SK-N-SH (cell line): ENCODE results near the gene CNTNAP5. TPM values are rescaled to one million over a fixed set of nuclear protein-coding genes. Genes with fewer than 3 reads are reported as not detected.
A peak's percentile ranks its signal among the peaks of the same experiment; 100 is the strongest.

Experiments
- CTCF ChIA-PET: fragments of 300-600, 350-600 bp; formaldehyde crosslinking; extraction: SDS; loops from one replicate; lab custom pipeline; 2021; lab: Yijun Ruan, JAX
- POLR2A ChIA-PET: fragments of 350-600 bp; sonication (Branson Sonifier 250); formaldehyde crosslinking; extraction: SDS; loops from one replicate; lab custom pipeline; 2020; ENCODE audit warnings: antibody characterized with exemption, inconsistent platforms; lab: Yijun Ruan, JAX
- DNase-seq: peaks from one replicate; pipeline ENCODE4 v3.0.0; 2012
- H2AFZ ChIP-seq: fragments of 200-600 bp; sonication (generic); 2 replicates; pipeline ENCODE4 v1.8.1; 2016; ENCODE audit warnings: antibody characterized with exemption, mild to moderate bottlenecking, low read depth
- H3F3A ChIP-seq: fragments of 200-600 bp; sonication (generic); replicated peaks from 2 replicates; pipeline ENCODE3; 2016; ENCODE audit warnings: antibody characterized with exemption, mild to moderate bottlenecking; ENCODE audit not compliant: insufficient read depth
- H3K27ac ChIP-seq, 2 experiments: fragments of 200-500 bp in 1 of 2; fragments of 200-600 bp in 1 of 2; sonication (Bioruptor generic) in 1 of 2; sonication (generic), shearing (Covaris generic) in 1 of 2; 2 replicates each; pipeline versions ENCODE4 v1.5.1 to v1.6.1; 2014 to 2016; ENCODE audit warnings: low read depth in 2 of 2, inconsistent platforms in 1 of 2, low read length in 1 of 2, mild to moderate bottlenecking in 1 of 2, mixed read lengths in 1 of 2
- H3K27me3 ChIP-seq: fragments of 200-600 bp; sonication (generic), shearing (Covaris generic); 2 replicates; pipeline ENCODE4 v1.6.1; 2016; ENCODE audit warnings: mixed run types; ENCODE audit not compliant: insufficient read depth
- H3K36me3 ChIP-seq, 2 experiments: fragments of 200-500 bp in 1 of 2; fragments of 200-600 bp in 1 of 2; sonication (Bioruptor generic) in 1 of 2; sonication (generic) in 1 of 2; replicated peaks in 1 of 2; 2 replicates each; pipeline versions ENCODE3 to v1.5.1; 2014 to 2016; ENCODE audit warnings: low read length in 1 of 2, mild to moderate bottlenecking in 1 of 2; ENCODE audit not compliant: insufficient read depth in 2 of 2, control insufficient read depth in 1 of 2
- H3K4me1 ChIP-seq, 2 experiments: fragments of 200-500 bp in 1 of 2; fragments of 200-600 bp in 1 of 2; sonication (Bioruptor generic) in 1 of 2; sonication (generic), shearing (Covaris generic) in 1 of 2; 2 replicates each; pipeline versions ENCODE4 v1.5.1 to v1.6.1; 2014 to 2016; ENCODE audit warnings: low read depth in 1 of 2, low read length in 1 of 2, mixed run types in 1 of 2; ENCODE audit not compliant: insufficient read depth in 2 of 2, control insufficient read depth in 1 of 2
- H3K4me2 ChIP-seq: fragments of 200-600 bp; sonication (generic), shearing (Covaris generic); 2 replicates; pipeline ENCODE4 v1.6.1; 2017; ENCODE audit warnings: mixed run types
- H3K4me3 ChIP-seq, 2 experiments: fragments of 200-500 bp in 1 of 2; fragments of 200-600 bp in 1 of 2; sonication (Bioruptor generic) in 1 of 2; sonication (generic), shearing (Covaris generic) in 1 of 2; 2 replicates each; pipeline versions ENCODE4 v1.5.1 to v1.8.1; 2014 to 2016; ENCODE audit warnings: low read depth in 2 of 2, inconsistent platforms in 1 of 2, low read length in 1 of 2, mild to moderate bottlenecking in 1 of 2, mixed read lengths in 1 of 2, moderate library complexity in 1 of 2
- H3K79me2 ChIP-seq: fragments of 200-600 bp; sonication (generic); 2 replicates; pipeline ENCODE4 v1.8.1; 2017; ENCODE audit warnings: mild to moderate bottlenecking; ENCODE audit not compliant: insufficient read depth
- H3K9ac ChIP-seq: fragments of 200-600 bp; sonication (generic); 2 replicates; pipeline ENCODE4 v1.6.1; 2017; ENCODE audit warnings: mixed run types
- H3K9me2 ChIP-seq: fragments of 200-600 bp; sonication (generic); 2 replicates; pipeline ENCODE4 v1.6.1; 2017; ENCODE audit warnings: mixed run types
- H3K9me3 ChIP-seq: fragments of 200-600 bp; sonication (generic); 2 replicates; pipeline ENCODE4 v1.6.1; 2017; ENCODE audit warnings: mixed run types, mild to moderate bottlenecking, moderate library complexity
- H4K20me1 ChIP-seq: fragments of 200-600 bp; sonication (generic); 2 replicates; pipeline ENCODE4 v1.6.1; 2017; ENCODE audit warnings: mild to moderate bottlenecking, mixed run types; ENCODE audit not compliant: insufficient read depth
- CTCF ChIP-seq: fragments of 200-600 bp; sonication (generic); IDR thresholded peaks from 2 replicates; pipeline ENCODE4 v1.6.1; 2017; ENCODE audit warnings: antibody characterized with exemption, mild to moderate bottlenecking, moderate library complexity
- EP300 ChIP-seq, 2 experiments: IDR thresholded peaks; 2 replicates each; pipeline versions ENCODE4 v1.4.0 to v1.6.1; 2012; ENCODE audit warnings: borderline replicate concordance in 1 of 2, low read depth in 1 of 2, low read length in 1 of 2
- FOSL2 ChIP-seq: IDR thresholded peaks from 2 replicates; pipeline ENCODE4 v1.4.0; 2012; ENCODE audit warnings: low read depth, mild to moderate bottlenecking, moderate library complexity, borderline replicate concordance
- GABPA ChIP-seq: IDR thresholded peaks from 2 replicates; pipeline ENCODE4 v1.4.0; 2012; ENCODE audit warnings: low read depth, mild to moderate bottlenecking
- NFIC ChIP-seq: IDR thresholded peaks from 2 replicates; pipeline ENCODE4 v1.4.0; 2012; ENCODE audit warnings: borderline replicate concordance
- NRF1 ChIP-seq: IDR thresholded peaks from 2 replicates; pipeline ENCODE4 v1.6.1; 2012; ENCODE audit warnings: low read depth, mild to moderate bottlenecking, low read length
- RAD21 ChIP-seq: IDR thresholded peaks from 2 replicates; pipeline ENCODE4 v1.6.1; 2012; ENCODE audit warnings: mild to moderate bottlenecking, low read length
- REST ChIP-seq: IDR thresholded peaks from 2 replicates; pipeline ENCODE4 v1.6.1; 2012; ENCODE audit warnings: mild to moderate bottlenecking, low read depth, low read length, moderate library complexity
- SMC3 ChIP-seq: IDR thresholded peaks from 2 replicates; pipeline ENCODE4 v1.6.1; 2012; ENCODE audit warnings: low read depth, low read length, improper control_type of control experiment
- TAF1 ChIP-seq: IDR thresholded peaks from 2 replicates; pipeline ENCODE4 v1.6.1; 2012; ENCODE audit warnings: low read depth, mild to moderate bottlenecking, low read length, moderate library complexity, borderline replicate concordance
- TEAD4 ChIP-seq: IDR thresholded peaks from 2 replicates; pipeline ENCODE4 v1.4.0; 2012; ENCODE audit warnings: mild to moderate bottlenecking, borderline replicate concordance; ENCODE audit not compliant: insufficient read depth
- WGBS: methylation state at CpG from one replicate; pipeline ENCODE4 v1.1.6; 2017; ENCODE audit warnings: low lambda C conversion rate; 5-methylcytosine and 5-hydroxymethylcytosine counted together
- polyA plus RNA-seq, 3 experiments: library from polyadenylated mRNA; depleted of rRNA; stranded (reverse); fragments of >200 nt; gene quantifications; 2 replicates each; pipeline ENCODE4 v1.2.3, GENCODE V29; 2012

Gene CNTNAP5
- polyA plus RNA-seq, 1 of the 3 experiments (the other 2 are of a cell fraction): 0.08 TPM

- 0 out of 2 replicates have a peak, but pooled peaks have one; percentile 12 for TF ChIP-seq TEAD4
- no peak for TF ChIP-seq TAF1
- TF ChIP-seq EP300 (IDR thresholded peaks at IDR 0.05; ENCODE audit: borderline replicate concordance in 1 of 2, low read depth in 1 of 2, low read length in 1 of 2): peak in 1 of 2 experiments; percentile 85; a peak in 2 of 4 replicates
- TF ChIP-seq GABPA: no peak
- TF ChIP-seq REST: no peak
Observed at GRCh38 chr2:123976054-123976648, 48.9 kb upstream of the CNTNAP5 start (continued).

DNA sequence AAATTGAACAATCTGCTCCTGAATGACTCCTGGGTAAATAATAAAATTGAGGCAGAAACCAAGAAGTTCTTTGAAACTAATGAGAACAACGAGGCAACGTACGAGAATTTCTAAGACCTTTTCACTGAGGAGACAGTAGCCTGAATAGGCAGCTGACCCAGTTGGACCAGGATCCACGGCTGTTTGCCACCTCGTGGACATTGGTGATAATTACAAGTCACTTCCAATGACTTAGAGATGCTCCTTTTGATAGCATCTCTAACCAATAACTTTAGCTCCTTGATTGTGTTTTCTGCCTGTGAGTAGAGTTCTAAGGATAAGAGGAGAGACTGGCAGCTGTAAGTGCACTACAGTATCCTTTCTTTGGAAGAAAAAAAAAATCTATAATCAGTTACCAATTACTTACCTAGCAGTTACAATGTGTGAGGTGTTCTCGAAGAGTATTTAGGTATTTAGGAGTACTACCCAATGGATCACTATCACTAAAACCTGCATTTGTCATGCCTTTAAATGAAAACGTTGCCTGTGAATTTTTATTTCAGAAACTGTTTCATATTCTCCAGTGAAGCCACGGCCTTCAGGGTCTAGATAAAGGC is 31.3 kb upstream of the CNTNAP5 start:
- TF ChIP-seq CTCF (peak; percentile 42), NRF1 (no peak), FOSL2 (no peak), NFIC (no peak), RAD21 (peak; percentile 55), SMC3 (peak; percentile 16; the same call in 1 of the 2 replicates)
- Histone ChIP-seq H3K4me1 (no peaks in the 10 kb centered on the region), H2AFZ (no peak overlapping the region), H3K27ac (no peak overlapping the region), H3K36me3 (no peaks in the 10 kb centered on the region), H3K9me2 (no peaks in the 10 kb centered on the region), H3K9ac (no peak overlapping the region), H4K20me1 (no peaks in the 10 kb centered on the region), H3K4me3 (no peak overlapping the region; a peak in 1 of 4 replicates), H3F3A (no peaks in the 10 kb centered on the region), H3K79me2 (no peaks in the 10 kb centered on the region), H3K27me3 (no peaks in the 10 kb centered on the region), H3K9me3 (peaks cover 3% of the 10 kb centered on the region; the same call in 1 of the 2 replicates), H3K4me2 (no peak overlapping the region)
- ChIA-PET POLR2A (no interaction called here), CTCF (interaction anchor here (0.6 kb wide), 1 partner anchor 251 kb away, joined by 3 read pairs; no protein-coding TSS in a partner anchor)
- 30% methylated on average over 8 of the region's 8 CpGs for WGBS
- DNase-seq: peak; percentile 16
